NCI-H2107 treated with DMSO at 0.1 percent for 48 hours (cell line): ENCODE data around the gene THSD8.

Experiments used
- DNase-seq: peaks from one replicate; lab custom pipeline; 2025; ENCODE audit not compliant: unreplicated experiment; lab: John Stamatoyannopoulos, UW

The THSD8 gene

DNA sequence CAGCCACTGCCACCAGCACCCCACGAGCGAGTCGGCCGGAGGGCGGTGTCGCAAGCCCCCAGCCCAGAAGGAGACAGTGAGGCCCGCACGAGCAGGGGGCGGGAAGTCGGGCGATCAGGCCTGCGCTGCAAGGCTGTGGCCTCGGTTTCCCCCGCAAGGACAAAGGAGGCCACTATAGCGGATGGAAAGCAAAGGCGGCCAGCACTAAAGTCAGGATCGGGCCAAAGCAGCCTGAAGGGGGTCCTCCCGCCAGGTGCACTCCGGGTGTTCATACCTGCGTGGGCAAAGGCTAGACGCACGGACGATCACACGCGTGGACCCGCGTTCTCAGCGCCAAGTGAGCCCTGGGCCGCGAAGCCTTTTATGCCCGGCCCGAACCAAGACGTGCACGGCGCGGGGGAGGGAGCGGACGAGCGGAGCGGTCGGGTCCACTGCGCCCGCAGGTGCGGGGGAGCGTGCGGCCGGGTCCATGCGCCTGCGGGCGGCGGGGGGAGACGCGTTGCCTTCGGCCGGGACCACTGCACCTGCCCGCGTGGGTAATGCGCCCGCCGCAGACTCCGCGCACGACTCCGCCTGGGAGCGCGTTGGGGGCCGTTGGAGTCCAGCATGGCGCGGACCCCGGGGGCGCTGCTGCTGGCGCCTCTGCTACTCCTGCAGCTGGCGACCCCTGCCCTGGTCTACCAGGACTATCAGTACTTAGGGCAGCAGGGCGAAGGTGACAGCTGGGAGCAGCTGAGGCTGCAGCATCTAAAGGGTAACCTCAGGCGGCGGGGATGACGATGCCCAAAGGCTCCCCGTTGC, at the start of gene THSD8, which contains the start of gene PRDX2:
TSS of gene THSD8 (plus strand) at position 604 of the 801 bp plus-strand sequence. CDS start at position 607, 3 bp downstream.
TSS of gene PRDX2 (minus strand) at position 335 of the 801 bp plus-strand sequence. CDS start 539 bp downstream, outside the sequence.
- DNase-seq = peak; percentile 56

DNA sequence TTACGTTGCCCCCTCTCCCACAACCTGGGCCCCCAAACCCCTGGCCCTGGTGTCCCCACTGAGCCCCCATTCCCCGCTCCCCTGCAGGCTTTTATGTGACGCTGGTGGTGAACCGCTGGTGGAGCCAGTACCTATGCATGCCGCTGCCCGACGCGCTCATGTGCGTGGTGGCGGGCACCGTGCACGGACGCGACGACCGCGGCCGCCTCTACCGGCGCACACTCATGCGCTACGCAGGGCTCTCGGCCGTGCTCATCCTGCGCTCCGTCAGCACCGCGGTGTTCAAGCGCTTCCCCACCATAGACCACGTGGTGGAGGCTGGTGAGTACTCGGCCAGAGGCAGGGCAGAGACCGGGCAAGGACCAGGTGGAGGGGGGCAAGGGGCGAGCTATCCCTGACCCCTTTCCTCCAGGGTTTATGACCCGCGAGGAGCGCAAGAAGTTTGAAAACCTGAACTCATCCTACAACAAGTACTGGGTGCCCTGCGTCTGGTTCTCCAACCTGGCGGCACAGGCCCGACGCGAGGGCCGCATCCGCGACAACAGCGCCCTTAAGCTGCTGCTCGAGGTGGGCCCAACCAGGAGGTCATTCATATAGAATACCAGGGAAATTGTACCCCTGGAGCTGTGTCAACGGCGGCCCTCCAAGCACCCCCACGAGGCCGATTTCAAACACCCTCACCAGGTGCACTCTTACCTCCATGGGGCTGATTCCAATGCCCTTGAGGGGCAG, 47.2 kb upstream of the THSD8 start:
- DNase-seq = no peak

DNA sequence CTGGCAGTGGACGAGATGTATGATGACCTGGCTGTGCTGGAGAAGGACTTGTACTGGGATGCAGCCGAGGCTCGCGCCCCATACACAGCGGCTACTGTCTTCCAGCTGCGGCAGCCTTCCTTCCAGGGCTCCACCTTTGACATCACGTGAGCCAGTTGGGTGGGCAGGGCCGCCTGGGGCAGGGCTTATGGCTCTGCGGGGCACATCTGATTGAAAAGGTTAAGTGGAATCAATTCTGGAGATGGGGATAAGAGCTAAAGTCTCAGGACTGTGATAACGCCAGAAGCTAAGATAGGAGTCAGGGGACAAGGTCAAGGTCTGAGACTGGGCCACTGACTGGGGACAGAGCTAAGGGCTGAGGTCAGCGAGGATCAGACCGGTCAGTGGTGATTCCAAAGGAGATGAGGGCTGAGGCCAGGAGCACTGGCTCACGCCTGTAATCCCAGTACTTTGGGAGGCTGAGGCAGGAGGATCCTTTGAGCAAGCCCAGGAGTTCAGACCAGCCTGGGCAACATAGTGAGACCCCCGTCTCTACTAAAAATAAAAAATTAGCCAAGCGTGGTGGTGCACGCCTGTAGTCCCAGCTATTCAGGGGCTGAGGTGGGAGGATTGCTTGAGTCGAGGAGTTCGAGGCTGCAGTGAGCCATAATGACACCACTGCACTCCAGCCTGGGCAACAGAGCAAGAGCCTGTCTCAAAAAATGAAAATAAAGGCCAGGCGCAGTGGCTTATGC, 45.6 kb upstream of the THSD8 start:
- DNase-seq = no peak

DNA sequence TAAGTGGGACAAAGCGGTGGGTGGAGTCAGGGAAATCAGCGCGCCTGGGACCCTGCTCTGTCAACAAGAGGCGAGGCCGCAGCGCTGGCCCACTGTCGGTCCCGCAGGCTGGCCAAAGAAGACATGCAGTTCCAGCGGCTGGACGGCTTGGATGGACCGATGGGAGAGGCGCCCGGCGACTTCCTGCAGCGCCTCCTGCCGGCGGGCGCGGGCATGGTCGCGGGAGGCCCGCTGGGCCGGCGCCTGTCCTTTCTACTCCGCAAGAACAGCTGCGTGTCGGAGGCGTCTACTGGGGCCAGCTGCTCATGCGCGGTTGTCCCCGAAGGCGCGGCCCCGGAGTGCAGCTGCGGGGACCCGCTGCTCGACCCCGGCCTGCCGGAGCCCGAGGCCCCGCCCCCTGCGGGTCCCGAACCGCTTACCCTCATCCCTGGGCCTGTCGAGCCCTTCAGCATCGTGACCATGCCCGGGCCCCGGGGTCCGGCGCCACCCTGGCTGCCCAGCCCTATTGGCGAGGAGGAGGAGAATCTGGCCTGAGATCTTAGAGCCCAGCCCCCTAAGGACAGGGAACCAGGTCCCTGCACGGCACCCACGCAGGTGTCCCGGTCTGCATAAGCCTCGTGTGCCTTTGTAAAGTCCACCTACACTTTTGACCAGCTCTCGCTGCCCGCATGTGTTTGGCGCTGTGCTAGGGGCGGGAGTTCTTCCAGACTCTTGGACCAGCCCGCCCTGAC, 44.2 kb upstream of the THSD8 start:
- DNase-seq = no peak

DNA sequence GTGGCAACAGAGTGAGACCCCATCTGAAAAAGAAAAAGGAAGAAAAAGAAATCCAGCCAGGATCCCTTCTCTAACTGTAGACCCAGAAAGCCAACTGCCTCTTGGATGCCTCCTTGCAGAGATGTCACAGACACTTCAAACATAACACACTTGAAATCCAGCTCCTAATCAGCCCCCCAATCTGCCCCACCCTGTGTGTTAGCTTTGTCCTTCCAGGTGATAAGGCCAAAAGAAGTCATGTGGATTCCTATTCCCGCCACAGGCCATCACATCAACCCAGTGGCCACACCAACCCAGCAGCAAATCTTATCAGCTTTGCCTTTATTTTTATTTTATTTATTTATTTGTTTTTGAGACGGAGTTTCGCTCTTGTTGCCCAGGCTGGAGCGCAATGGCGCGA, 42.2 kb upstream of the THSD8 start:
- DNase-seq = no peak

DNA sequence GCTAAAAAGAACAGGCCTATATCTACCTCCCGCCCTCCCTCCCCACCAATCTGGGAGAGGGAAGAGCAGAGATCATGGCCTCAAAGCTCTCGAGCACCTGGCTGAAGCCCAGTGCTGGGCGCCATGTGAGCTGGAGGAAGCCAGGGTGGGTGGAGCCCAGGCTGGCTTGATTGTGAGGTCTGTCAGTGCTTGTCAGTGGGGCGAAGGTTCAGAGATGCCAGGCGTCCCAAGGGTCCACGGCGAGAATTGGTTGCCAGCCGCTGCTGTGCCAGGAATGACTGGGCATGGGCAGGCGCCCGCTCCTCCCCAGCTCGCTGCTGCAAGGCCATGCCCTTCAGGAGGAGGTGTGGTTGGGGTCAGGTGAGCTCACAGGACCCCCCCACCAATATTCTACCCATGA, 38.8 kb upstream of the THSD8 start:
- no peak for DNase-seq

DNA sequence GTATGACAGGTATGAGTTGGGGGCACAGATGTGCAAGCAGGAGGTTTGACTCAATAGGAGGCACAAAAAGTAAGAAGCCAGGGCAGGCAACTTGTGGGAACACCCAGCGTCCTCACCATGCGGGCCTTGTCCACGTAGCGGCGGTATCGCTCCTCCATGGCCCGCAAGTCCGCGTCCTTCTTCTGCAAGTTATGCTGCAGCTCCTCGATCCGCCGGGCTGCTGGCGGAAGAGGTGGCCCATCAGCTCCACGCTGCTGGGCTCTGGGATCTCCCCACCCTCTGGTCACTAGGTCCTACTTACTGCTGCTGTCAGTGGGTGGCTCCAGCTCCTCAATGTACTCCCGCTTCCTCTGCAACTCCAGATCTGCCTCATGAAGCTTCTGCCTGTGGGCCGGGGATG, 37.2 kb upstream of the THSD8 start:
- DNase-seq = no peak

DNA sequence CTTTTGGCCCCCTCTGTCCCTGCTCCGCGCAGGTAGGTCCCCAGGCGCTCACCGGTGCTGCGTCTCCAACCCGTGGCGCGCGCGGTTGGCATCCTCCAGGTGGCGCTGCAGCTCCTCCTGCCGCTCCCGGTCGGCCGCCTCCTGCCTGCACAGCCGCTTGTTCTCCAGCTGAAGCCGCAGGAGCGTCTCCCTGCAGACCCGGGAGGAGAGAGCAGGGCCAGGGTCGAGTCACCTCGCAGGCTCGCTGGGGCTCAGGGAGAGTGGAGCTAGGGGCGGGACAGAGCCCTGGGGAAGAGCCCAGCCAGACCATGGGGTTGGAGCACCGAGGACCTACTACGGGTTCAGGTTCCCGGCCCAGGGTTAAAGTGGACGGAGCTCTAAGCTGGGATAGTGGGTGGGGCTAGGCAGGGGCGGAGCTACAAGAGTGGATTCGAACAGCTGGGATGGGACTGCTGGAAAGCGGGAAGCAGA, 35.8 kb upstream of the THSD8 start:
- peak; percentile 41 for DNase-seq

DNA sequence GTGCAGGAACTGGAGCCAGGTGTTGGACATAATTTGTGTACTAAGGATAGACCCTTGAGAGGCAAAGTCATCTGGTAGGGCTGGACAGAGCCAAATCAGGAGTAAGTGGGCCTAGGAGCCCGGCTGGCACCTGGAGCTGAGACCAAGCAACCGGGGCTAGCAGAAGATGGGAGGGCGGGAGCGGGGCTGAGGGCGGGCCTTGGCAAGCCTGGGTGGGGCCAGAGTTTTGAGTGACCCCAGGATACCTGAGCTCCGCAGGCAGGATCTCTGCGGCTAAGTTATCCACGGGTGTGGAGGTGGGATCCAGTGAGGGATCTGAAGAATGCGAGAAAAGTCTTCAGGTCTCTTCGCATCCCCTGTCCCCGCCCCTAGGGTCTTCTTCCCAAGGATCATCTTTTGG, 34.7 kb upstream of the THSD8 start:
- DNase-seq = no peak

DNA sequence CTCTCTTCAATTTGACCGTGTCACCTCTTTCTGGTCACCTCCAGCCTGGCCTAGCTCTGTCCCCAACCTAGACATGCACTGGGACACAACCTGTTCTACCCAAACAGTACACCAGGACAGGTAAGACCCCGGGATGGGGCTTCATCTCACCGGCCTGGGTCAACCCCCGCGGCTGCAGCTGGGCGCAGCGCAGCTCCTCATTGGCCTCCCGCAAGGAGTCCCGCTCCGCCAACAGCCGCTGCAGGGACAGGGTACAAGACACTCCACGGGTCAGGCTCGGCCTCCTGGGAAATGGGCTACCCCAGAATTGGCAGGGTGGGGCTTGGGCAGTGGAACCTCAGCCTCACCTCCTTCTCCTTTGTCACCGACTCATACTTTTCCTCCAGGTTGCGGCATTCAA, 34.2 kb upstream of the THSD8 start:
- DNase-seq = no peak

DNA sequence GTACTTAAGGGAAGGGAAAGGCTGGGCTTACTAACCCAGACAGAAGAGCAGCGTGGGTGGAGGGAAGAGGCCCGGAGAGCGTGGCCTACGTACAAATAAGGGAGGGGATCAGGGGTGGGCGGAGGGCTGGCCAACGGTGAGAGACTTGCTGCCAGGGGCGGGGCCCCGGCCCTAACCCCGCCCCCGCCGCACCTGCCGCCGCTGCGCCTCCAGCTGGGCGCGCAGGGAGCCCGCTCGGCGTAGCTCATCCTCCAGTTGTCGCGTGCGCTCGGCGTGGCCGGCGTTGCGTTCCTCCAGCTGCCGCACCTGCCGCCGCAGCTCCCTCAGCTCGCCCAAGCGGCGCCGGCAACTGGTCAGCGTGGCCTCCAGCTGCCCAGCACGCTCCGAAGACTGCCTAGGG, 32.2 kb upstream of the THSD8 start:
- DNase-seq = peak; percentile 12

DNA sequence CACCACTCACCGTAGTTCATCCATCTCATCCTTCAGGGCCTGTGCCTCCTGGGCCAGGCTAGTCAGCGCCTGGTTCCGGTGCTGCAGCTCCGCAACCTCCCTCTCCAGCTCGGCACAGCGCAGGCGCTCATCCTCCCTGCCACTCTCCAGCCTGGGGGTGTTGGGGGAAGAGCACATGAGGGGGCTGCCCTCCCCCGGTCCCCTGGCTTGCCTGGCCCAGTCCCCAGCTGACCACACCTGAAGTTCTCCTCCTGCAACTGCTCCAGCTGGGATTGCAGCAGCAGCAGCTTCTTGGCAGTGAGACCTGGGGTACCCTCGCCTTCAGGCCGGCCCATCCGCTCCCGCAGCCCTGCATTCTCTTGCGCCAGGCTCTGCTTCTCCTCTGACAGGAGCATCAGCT, 30.9 kb upstream of the THSD8 start:
- no peak for DNase-seq

DNA sequence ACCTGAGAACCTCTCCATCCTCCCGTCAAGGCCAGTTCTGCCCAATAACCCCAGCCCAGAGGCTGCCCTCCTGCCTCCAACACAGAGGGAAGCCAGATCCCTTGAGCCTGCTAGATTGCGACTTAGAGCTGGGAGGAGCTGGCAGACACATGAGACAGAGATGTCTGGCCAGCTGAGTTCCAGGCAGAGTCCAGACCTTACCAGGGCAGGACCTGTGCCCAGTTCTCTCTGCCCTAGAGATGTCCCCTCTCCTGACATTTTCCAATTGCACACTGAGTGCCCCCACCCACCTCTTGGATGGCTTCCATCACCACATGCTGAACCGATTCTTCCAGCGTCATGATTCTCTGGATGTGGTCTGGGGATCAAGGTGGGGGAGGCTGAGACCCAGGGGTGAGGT, 29.5 kb upstream of the THSD8 start:
- no peak for DNase-seq

DNA sequence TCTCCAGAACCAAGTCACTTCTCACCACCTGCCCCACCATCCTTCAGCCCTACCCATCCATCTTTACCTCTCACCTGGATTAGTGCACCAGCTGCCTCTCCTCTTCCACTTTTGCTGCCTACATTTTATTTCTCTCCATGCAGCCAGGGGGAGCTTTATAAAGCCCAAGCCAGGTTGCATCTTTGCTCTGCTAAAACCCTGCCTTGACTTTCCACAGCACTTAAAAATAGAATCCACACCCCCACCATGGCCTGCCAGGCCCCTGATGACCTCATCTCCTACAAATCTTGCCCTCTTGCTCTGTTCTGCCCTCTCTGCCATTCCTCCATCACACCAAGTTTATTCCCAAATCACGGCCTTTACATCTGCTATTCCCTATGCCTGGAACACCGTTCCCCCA, 28.3 kb upstream of the THSD8 start:
- DNase-seq = no peak

DNA sequence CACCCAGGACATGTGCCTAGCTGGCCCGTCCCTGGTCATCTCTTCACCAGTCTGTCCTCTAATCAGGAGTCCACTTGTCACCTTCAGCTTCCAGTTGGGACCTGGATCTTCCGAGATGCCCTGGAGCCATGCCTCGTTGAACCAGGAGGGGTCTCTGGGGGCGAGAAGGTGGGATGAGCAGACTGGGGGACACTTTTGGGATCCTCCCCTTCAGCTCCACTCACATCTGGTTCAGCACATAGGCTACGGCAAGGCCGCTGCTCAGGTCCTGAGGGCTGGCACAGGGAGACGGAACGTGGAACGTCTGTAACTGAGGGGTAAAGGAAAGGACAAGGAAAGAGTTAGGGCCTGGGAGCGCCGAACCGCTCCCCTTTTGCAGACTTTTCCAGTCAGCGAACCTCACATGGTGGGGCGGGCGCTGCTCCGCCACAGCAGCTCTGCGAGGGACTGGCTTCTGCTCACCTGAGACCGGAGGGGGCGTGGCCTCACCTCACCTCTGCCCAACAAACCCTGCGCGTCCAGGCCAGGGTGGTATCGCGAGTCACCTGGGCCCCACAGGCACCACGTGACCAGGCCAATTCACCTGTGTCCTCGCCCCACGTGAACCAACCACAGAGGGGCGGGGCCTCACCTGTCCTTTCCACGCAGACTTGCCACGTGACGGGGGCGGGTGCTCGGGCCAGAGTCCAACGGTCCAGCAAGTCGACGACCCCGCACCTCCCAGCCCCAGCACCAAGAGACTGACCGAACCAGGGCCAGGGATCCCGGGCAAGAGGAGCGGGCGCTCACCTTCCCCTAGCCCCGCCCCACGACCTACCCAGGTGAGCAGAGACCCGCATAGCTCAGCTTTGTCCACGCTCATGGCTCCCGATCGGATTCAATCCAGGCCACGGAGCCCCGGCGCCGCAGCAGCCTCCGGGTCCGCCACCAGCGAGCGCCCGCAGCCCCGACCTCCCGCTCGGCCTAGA, 27.0 kb upstream of the THSD8 start, which contains the start of gene HOOK2:
TSS of gene HOOK2 (minus strand) at position 965 of the 968 bp plus-strand sequence. CDS start at position 862, 103 bp downstream.
- DNase-seq = peak; percentile 55

DNA sequence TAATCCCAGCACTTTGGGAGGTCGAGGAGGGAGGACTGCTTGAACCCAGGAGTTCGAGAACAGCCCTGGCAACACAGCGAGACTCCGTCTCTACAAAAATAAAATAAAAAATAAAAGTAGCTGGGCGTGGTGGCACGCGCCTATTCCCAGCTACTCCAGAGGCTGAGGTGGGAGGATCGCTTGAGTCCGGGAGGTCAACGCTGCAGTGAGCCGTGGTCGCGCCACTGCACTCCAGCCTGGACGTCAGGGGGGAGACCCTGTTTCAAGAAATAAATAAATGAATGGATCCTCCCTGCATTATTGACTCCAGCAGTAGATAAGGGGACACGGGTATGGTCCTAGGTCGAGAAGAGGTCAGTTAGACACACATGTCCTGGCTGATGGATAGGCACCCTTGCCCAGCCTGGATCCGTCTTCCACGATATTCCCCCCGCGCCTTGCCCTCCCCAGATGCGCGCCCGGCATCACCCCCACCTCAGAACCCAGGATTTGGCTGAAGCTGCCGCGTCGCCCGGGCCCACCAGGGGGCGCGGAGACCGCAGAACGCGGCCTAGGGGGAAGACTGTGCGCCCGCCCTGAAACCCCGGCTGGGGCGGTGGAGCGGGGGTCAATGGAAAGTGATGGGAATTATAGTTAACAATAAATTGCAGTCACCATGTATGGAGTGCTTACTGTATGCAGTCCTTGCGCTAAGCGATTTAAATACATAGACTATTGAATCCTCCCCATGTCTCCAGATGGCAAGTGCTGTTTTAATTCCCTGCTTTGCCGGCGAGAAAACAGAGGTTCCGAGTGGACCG, 24.5 kb upstream of the THSD8 start:
- peak; percentile 80 for DNase-seq

DNA sequence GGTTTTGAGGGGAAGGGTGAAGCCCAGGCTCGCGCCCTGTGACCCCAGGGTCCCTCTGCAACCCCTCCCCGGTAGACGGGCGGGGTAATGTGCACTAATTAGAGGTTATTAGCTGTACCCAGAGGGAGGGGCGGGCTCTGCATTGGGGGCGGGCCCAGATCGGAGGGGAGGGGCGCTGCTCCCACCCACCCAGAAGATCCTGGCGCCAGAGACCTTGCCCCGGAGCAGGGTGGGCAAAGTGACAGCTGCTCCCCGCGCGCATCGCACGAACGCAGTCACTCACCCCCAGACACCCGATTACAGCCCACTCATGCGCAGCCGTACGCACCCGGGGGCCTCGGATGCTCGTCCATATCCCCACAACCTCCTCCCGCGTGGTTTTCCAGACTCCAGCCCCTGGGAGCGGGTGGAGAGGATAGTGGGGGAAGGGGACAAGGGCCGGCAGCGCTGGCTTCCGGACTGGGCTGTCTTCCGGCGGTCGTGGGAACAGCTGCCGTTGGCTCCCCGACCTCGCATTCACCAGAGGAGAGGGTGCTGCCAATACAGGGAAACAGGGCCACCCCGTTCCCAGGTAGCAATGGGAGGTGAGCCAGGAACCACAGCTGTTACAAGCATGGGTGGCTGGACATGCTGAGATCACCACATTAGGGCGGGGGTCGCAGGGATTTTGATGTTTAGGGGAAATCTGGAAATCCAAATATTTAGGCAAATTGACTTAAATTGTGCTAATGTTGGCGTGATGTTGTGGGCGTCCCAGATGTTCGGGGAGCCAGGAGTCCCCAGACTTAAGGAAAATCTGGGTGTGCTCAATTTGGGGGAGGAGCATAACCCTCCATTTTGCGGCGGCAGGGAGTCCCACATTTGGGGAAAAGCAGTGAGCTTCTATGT, 23.6 kb upstream of the THSD8 start:
- peak; percentile 65 for DNase-seq

DNA sequence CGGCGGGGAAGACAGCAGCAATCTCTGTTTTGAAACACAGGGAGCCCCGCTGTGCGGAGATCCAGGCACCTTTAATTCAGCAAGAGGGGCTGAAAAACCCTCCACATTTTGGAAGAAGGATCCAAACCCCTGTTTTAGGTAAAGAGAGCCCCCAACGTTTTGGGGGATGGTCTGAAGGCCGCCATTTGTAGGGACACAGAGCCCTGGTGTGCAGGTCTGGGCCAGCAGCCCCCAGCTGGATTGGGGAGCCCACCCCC, 23.0 kb upstream of the THSD8 start:
- no peak for DNase-seq
